HUES48 (cell line): ENCODE results near the gene CD244.

Source experiments
- H3K27ac ChIP-seq: one replicate; pipeline ENCODE4 v1.7.0; 2013; ENCODE audit warnings: low read depth, low read length, inconsistent platforms
- H3K27me3 ChIP-seq: 2 replicates; pipeline ENCODE4 v1.6.1; 2013; ENCODE audit warnings: mild to moderate bottlenecking, low read length; ENCODE audit not compliant: control insufficient read depth, insufficient read depth
- H3K36me3 ChIP-seq: 2 replicates; pipeline ENCODE4 v1.6.1; 2013; ENCODE audit warnings: low read length; ENCODE audit not compliant: control insufficient read depth, insufficient read depth
- H3K4me1 ChIP-seq: 2 replicates; pipeline ENCODE4 v1.6.1; 2013; ENCODE audit warnings: mild to moderate bottlenecking, low read length; ENCODE audit not compliant: control insufficient read depth, insufficient read depth
- H3K4me3 ChIP-seq: 2 replicates; pipeline ENCODE4 v1.5.1; 2013; ENCODE audit warnings: mild to moderate bottlenecking, low read depth, low read length
- H3K9ac ChIP-seq: 2 replicates; pipeline ENCODE4 v1.6.1; 2013; ENCODE audit warnings: mild to moderate bottlenecking, low read depth, low read length, moderate library complexity
- H3K9me3 ChIP-seq: 2 replicates; pipeline ENCODE4 v1.6.1; 2013; ENCODE audit warnings: low read length; ENCODE audit not compliant: control insufficient read depth, insufficient read depth

CD244 gene

GRCh38 chr1:160829766-160830165, 32.9 kb downstream of the CD244 start:
- H3K27ac ChIP-seq = no peak overlapping the region
- H3K36me3 ChIP-seq = no peaks in the 10 kb centered on the region
- H3K9ac ChIP-seq = no peak overlapping the region
- no peak overlapping the region for H3K4me3 ChIP-seq
- no peaks in the 10 kb centered on the region for H3K9me3 ChIP-seq
- no peaks in the 10 kb centered on the region for H3K4me1 ChIP-seq
- no peaks in the 10 kb centered on the region for H3K27me3 ChIP-seq

- no peak overlapping the region for H3K27ac ChIP-seq
- no peak overlapping the region for H3K9ac ChIP-seq
- H3K9me3 ChIP-seq = no peaks in the 10 kb centered on the region
Observed at GRCh38 chr1:160827418-160827817, 35.3 kb downstream of the CD244 start.

DNA sequence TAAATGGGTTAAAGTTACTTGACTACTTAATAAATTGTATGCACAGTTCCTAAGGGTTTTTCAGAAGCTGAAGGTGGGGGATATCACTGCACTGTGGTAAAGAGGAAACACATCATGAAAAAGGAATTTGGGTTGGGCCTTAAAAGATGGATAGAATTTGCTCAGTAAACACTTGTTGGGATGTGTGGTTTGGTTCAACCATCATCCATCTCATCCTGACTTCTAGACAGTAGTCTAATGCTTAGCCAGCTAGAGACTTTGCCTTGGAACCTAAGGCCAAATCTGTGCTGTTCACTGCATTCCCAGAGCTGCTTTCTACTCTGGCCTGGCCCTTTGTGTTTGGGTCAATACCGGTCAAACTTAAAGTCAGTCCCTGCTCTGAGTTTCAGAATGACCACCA, 36.1 kb downstream of the CD244 start:
- Histone ChIP-seq H3K4me3 (no peak overlapping the region), H3K36me3 (no peaks in the 10 kb centered on the region), H3K9ac (no peak overlapping the region), H3K9me3 (no peaks in the 10 kb centered on the region), H3K27ac (no peak overlapping the region), H3K4me1 (no peaks in the 10 kb centered on the region), H3K27me3 (no peaks in the 10 kb centered on the region)

More at GRCh38 chr1:160827418-160827817, 35.3 kb downstream of the CD244 start:
- no peaks in the 10 kb centered on the region for H3K4me1 ChIP-seq
- no peaks in the 10 kb centered on the region for H3K36me3 ChIP-seq
- H3K27me3 ChIP-seq = no peaks in the 10 kb centered on the region
- no peak overlapping the region for H3K4me3 ChIP-seq

DNA sequence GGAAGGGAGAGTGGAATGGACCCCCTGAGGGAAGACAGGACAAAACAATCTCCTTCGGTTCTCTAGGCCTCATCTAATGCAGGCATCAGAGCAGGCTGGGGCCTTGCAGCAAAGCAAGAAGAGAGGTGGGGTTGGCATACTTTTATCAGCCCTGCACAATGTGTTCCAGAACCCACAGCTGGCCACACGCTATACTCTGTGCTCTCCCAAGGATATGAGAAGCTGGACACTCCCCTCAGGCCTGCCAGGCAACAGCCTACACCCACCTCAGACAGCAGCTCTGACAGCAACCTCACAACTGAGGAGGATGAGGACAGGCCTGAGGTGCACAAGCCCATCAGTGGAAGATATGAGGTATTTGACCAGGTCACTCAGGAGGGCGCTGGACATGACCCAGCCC, 39.4 kb downstream of the CD244 start:
- H3K4me1 ChIP-seq = peaks cover 3% of the 10 kb centered on the region
- H3K36me3 ChIP-seq = no peaks in the 10 kb centered on the region
- H3K27ac ChIP-seq = no peak overlapping the region
- no peaks in the 10 kb centered on the region for H3K9me3 ChIP-seq
- H3K4me3 ChIP-seq = no peak overlapping the region
- H3K27me3 ChIP-seq = no peaks in the 10 kb centered on the region
- no peak overlapping the region for H3K9ac ChIP-seq

GRCh38 chr1:160821627-160822026, 41.1 kb downstream of the CD244 start:
- H3K27me3 ChIP-seq = no peaks in the 10 kb centered on the region
- H3K27ac ChIP-seq = no peak overlapping the region
- no peaks in the 10 kb centered on the region for H3K36me3 ChIP-seq
- peaks cover 6% of the 10 kb centered on the region for H3K4me1 ChIP-seq
- H3K9ac ChIP-seq = no peak overlapping the region
- H3K9me3 ChIP-seq = no peaks in the 10 kb centered on the region
- no peak overlapping the region for H3K4me3 ChIP-seq

DNA sequence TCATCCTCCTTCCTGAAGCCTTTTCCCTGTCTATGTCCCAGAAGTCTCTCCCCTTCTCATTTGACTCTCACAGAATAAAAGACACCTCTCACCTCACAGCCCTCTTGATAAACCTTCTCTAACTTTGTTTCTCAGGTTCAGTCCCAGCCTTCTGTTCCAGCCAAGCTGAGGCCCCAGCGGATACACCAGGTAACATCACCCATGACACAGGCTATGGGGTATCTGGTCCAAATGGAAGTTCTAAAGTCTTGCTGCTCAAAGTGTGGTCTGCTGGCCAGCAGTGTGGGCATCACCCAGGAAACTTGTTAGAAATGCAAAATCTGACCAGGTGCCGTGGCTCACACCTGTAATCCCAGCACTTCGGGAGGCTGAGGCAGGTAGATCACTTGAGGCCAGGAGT, 43.5 kb downstream of the CD244 start:
- H3K4me1 ChIP-seq = peaks cover 6% of the 10 kb centered on the region
- H3K27me3 ChIP-seq = no peaks in the 10 kb centered on the region
- no peak overlapping the region for H3K9ac ChIP-seq
- no peaks in the 10 kb centered on the region for H3K36me3 ChIP-seq
- H3K4me3 ChIP-seq = no peak overlapping the region
- no peak overlapping the region for H3K27ac ChIP-seq
- H3K9me3 ChIP-seq = no peaks in the 10 kb centered on the region

- Histone ChIP-seq H3K27ac (no peak overlapping the region), H3K9me3 (no peaks in the 10 kb centered on the region), H3K9ac (no peak overlapping the region), H3K36me3 (no peaks in the 10 kb centered on the region), H3K4me3 (no peak overlapping the region), H3K4me1 (peaks cover 6% of the 10 kb centered on the region), H3K27me3 (no peaks in the 10 kb centered on the region)
Observed at GRCh38 chr1:160818207-160818937, 44.3 kb downstream of the CD244 start.

GRCh38 chr1:160814856-160815255, 47.8 kb downstream of the CD244 start:
- no peak overlapping the region for H3K9ac ChIP-seq
- no peaks in the 10 kb centered on the region for H3K9me3 ChIP-seq
- H3K4me3 ChIP-seq = no peak overlapping the region
- no peaks in the 10 kb centered on the region for H3K36me3 ChIP-seq
- peaks cover 18% of the 10 kb centered on the region for H3K4me1 ChIP-seq
- H3K27ac ChIP-seq = no peak overlapping the region
- H3K27me3 ChIP-seq = no peaks in the 10 kb centered on the region

DNA sequence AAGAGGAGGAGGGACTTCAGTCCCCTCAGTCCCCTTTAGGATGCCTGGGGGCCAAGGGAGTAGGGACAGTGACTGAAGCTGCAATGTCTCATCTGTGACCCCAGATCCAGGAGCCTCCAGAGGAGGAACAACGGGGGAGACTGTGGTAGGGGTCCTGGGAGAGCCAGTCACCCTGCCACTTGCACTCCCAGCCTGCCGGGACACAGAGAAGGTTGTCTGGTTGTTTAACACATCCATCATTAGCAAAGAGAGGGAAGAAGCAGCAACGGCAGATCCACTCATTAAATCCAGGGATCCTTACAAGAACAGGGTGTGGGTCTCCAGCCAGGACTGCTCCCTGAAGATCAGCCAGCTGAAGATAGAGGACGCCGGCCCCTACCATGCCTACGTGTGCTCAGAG, 48.4 kb downstream of the CD244 start:
- Histone ChIP-seq H3K27ac (no peak overlapping the region), H3K9ac (no peak overlapping the region), H3K27me3 (no peaks in the 10 kb centered on the region), H3K4me1 (peaks cover 21% of the 10 kb centered on the region), H3K9me3 (no peaks in the 10 kb centered on the region), H3K4me3 (no peak overlapping the region), H3K36me3 (no peaks in the 10 kb centered on the region)

DNA sequence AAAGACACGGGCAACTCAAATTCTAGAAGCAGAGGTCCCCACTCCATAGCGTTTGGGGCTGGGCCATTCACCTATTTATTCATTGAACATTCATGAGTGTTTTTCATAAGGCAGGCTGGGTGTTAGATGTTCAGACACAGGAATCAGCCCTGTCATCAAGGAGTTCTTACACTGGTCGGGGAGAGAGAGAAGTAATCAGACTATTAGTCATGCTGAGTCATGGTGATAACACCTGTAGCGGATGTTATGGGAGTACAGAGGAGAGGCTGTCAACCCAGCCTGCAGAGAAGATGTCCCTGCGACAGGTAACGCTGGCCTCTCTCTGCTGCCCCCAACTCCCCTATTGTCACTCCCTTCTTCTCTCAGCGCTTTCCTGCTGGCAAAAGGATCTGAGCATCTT, 49.5 kb downstream of the CD244 start:
- Histone ChIP-seq H3K9ac (no peak overlapping the region), H3K27me3 (no peaks in the 10 kb centered on the region), H3K4me1 (peaks cover 18% of the 10 kb centered on the region), H3K27ac (no peak overlapping the region), H3K4me3 (no peak overlapping the region), H3K9me3 (no peaks in the 10 kb centered on the region), H3K36me3 (no peaks in the 10 kb centered on the region)

GRCh38 chr1:160811147-160811546, 51.5 kb downstream of the CD244 start:
- H3K36me3 ChIP-seq = no peaks in the 10 kb centered on the region
- H3K9me3 ChIP-seq = no peaks in the 10 kb centered on the region
- no peak overlapping the region for H3K4me3 ChIP-seq
- H3K27me3 ChIP-seq = no peaks in the 10 kb centered on the region
- H3K9ac ChIP-seq = no peak overlapping the region
- no peak overlapping the region for H3K27ac ChIP-seq
- H3K4me1 ChIP-seq = peaks cover 20% of the 10 kb centered on the region
